Smooth muscle cell (in vitro differentiated cells): ENCODE measurements around the gene MSL3B.

Source experiments
- DNase-seq: peaks from one replicate; lab custom pipeline; 2025; ENCODE audit not compliant: unreplicated experiment; lab: John Stamatoyannopoulos, UW
- H2AFZ ChIP-seq: fragments of 200-600 bp; sonication (generic); 2 replicates; pipeline ENCODE4 v1.6.0; 2016; ENCODE audit warnings: antibody characterized with exemption, low read depth, mild to moderate bottlenecking
- H3F3A ChIP-seq: fragments of 200-600 bp; sonication (generic); 2 replicates; pipeline ENCODE4 v1.6.0; 2017; ENCODE audit warnings: antibody characterized with exemption, low read depth
- H3K27ac ChIP-seq: fragments of 200-600 bp; sonication (generic); 2 replicates; pipeline ENCODE4 v1.5.1; 2016; ENCODE audit warnings: low read depth, mild to moderate bottlenecking
- H3K27me3 ChIP-seq: fragments of 200-600 bp; sonication (generic); 2 replicates; pipeline ENCODE4 v1.6.1; 2016; ENCODE audit warnings: low read depth, mild to moderate bottlenecking
- H3K36me3 ChIP-seq: fragments of 200-600 bp; sonication (generic); 2 replicates; pipeline ENCODE4 v1.5.1; 2016; ENCODE audit warnings: low read depth
- H3K4me1 ChIP-seq: fragments of 200-600 bp; sonication (generic); 2 replicates; pipeline ENCODE4 v1.5.1; 2016; ENCODE audit warnings: low read depth
- H3K4me2 ChIP-seq: fragments of 200-600 bp; sonication (generic); 2 replicates; pipeline ENCODE4 v1.6.0; 2016; ENCODE audit warnings: mild to moderate bottlenecking
- H3K4me3 ChIP-seq: fragments of 200-600 bp; sonication (generic); 2 replicates; pipeline ENCODE4 v1.5.1; 2016; ENCODE audit warnings: mild to moderate bottlenecking
- H3K79me2 ChIP-seq: fragments of 200-600 bp; sonication (generic); 2 replicates; pipeline ENCODE4 v1.6.0; 2016; ENCODE audit warnings: low read depth, mild to moderate bottlenecking
- H3K9ac ChIP-seq: fragments of 200-600 bp; sonication (generic); 2 replicates; pipeline ENCODE4 v1.6.0; 2016; ENCODE audit warnings: low read depth
- H3K9me3 ChIP-seq: fragments of 200-600 bp; sonication (generic); replicated peaks from 2 replicates; pipeline ENCODE4 v1.5.1; 2016; ENCODE audit warnings: low read depth
- H4K20me1 ChIP-seq: fragments of 200-600 bp; sonication (generic); 2 replicates; pipeline ENCODE4 v1.6.0; 2016; ENCODE audit warnings: low read depth
- WGBS: methylation state at CpG from one replicate; pipeline ENCODE4 v1.1.7; 2016; ENCODE audit warnings: low lambda C conversion rate; 5-methylcytosine and 5-hydroxymethylcytosine counted together
- TF ChIP-seq, protein P1 (sequence below): fragments of 200-600 bp; sonication (generic); IDR thresholded peaks from 2 replicates; pipeline ENCODE4 v1.5.1; 2017; ENCODE audit warnings: borderline replicate concordance, mild to moderate bottlenecking, antibody characterized with exemption; ENCODE audit not compliant: insufficient read depth, poor library complexity, severe bottlenecking

Gene MSL3B

DNA sequence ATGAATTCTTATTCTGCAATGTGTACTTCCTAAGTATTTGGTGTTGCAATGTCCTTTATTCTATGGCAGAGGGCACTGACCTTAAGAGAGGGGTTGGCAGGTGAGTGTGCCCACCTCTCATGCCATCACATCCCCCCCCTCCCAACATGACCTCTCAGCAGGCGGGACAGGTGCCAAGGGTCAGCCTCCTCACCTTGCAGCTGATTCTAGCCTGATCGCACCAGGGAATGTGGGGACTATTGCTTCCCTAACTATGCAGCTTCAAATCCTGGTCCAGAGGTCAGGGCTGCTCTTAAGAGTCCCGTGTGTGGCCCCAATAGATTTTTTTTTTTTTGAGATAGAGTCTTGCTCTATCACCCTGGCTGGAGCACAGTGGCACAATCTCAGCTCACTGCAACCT is 23.4 kb downstream of the MSL3B start:
- H3K9ac ChIP-seq: no peak overlapping the region
- no peaks in the 10 kb centered on the region for H4K20me1 ChIP-seq
- 100% methylated on average over 3 of the region's 3 CpGs for whole genome bisulfite sequencing
- H3K27ac ChIP-seq: no peak overlapping the region
- H3K4me3 ChIP-seq: no peak overlapping the region
- DNase-seq: no peak
- H2AFZ ChIP-seq: no peak overlapping the region
- H3F3A ChIP-seq: no peaks in the 10 kb centered on the region
- H3K36me3 ChIP-seq: no peaks in the 10 kb centered on the region
- peaks cover 4% of the 10 kb centered on the region for H3K79me2 ChIP-seq
- no peak overlapping the region for H3K4me2 ChIP-seq
- H3K27me3 ChIP-seq: no peaks in the 10 kb centered on the region
- TF ChIP-seq, protein P1, sequence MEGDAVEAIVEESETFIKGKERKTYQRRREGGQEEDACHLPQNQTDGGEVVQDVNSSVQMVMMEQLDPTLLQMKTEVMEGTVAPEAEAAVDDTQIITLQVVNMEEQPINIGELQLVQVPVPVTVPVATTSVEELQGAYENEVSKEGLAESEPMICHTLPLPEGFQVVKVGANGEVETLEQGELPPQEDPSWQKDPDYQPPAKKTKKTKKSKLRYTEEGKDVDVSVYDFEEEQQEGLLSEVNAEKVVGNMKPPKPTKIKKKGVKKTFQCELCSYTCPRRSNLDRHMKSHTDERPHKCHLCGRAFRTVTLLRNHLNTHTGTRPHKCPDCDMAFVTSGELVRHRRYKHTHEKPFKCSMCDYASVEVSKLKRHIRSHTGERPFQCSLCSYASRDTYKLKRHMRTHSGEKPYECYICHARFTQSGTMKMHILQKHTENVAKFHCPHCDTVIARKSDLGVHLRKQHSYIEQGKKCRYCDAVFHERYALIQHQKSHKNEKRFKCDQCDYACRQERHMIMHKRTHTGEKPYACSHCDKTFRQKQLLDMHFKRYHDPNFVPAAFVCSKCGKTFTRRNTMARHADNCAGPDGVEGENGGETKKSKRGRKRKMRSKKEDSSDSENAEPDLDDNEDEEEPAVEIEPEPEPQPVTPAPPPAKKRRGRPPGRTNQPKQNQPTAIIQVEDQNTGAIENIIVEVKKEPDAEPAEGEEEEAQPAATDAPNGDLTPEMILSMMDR: no peak
- H3K4me1 ChIP-seq: no peaks in the 10 kb centered on the region
- H3K9me3 ChIP-seq: no peaks in the 10 kb centered on the region

GRCh38 chr2:233844064-233844807 is 23.9 kb downstream of the MSL3B start:
- no peak overlapping the region for H2AFZ ChIP-seq
- no peaks in the 10 kb centered on the region for H3K36me3 ChIP-seq
- TF ChIP-seq, protein P1: no peak
- H4K20me1 ChIP-seq: no peaks in the 10 kb centered on the region
- H3K27me3 ChIP-seq: no peaks in the 10 kb centered on the region
- no peaks in the 10 kb centered on the region for H3F3A ChIP-seq
- H3K79me2 ChIP-seq: no peaks in the 10 kb centered on the region
- H3K9ac ChIP-seq: no peak overlapping the region
- WGBS: 94% methylated on average over 19 of the region's 19 CpGs
- no peaks in the 10 kb centered on the region for H3K4me1 ChIP-seq
- no peaks in the 10 kb centered on the region for H3K9me3 ChIP-seq
- no peak for DNase-seq
- no peak overlapping the region for H3K4me3 ChIP-seq
- H3K4me2 ChIP-seq: no peak overlapping the region
- H3K27ac ChIP-seq: no peak overlapping the region

GRCh38 chr2:233841183-233841582 is 27.0 kb downstream of the MSL3B start:
- H4K20me1 ChIP-seq: no peaks in the 10 kb centered on the region
- H3K9ac ChIP-seq: no peak overlapping the region
- H3K9me3 ChIP-seq: no peaks in the 10 kb centered on the region
- no peak for DNase-seq
- H3K27ac ChIP-seq: no peak overlapping the region
- H3K4me1 ChIP-seq: no peaks in the 10 kb centered on the region
- no peak overlapping the region for H2AFZ ChIP-seq
- no peaks in the 10 kb centered on the region for H3F3A ChIP-seq
- no peaks in the 10 kb centered on the region for H3K79me2 ChIP-seq
- TF ChIP-seq, protein P1: no peak
- no peaks in the 10 kb centered on the region for H3K36me3 ChIP-seq
- WGBS: 98% methylated on average over 11 of the region's 11 CpGs
- H3K4me3 ChIP-seq: no peak overlapping the region
- H3K4me2 ChIP-seq: no peak overlapping the region
- no peaks in the 10 kb centered on the region for H3K27me3 ChIP-seq

GRCh38 chr2:233840520-233840919 is 27.7 kb downstream of the MSL3B start:
- no peak overlapping the region for H3K9ac ChIP-seq
- no peaks in the 10 kb centered on the region for H3K36me3 ChIP-seq
- DNase-seq: no peak
- H3K4me1 ChIP-seq: no peaks in the 10 kb centered on the region
- H3K4me3 ChIP-seq: no peak overlapping the region
- no peaks in the 10 kb centered on the region for H3K79me2 ChIP-seq
- H4K20me1 ChIP-seq: no peaks in the 10 kb centered on the region
- no peaks in the 10 kb centered on the region for H3K27me3 ChIP-seq
- WGBS: 96% methylated on average over 9 of the region's 9 CpGs
- H3K9me3 ChIP-seq: no peaks in the 10 kb centered on the region
- no peak overlapping the region for H3K4me2 ChIP-seq
- TF ChIP-seq, protein P1: no peak
- H2AFZ ChIP-seq: no peak overlapping the region
- H3K27ac ChIP-seq: no peak overlapping the region
- no peaks in the 10 kb centered on the region for H3F3A ChIP-seq
